Measurements from ENCODE around the gene RPL26.

GRCh38 chr17:8393470-8394231 is 10.7 kb upstream of the RPL26 start:
- no peak for TF ChIP-seq CTCF (conservative IDR thresholded peaks at IDR 0.05; ENCODE audit: low read depth, low read length)
- TF ChIP-seq EZH2 (IDR thresholded peaks at IDR 0.05; ENCODE audit: low read length, unreplicated experiment): no peak

Measured in PC-3 (cell line).